SIG-M5 (cell line): Measurements from ENCODE around the gene ST3GAL5.
"Not testable (repeated sequence)": the region's sequence is repeated elsewhere in the genome, so short reads cannot be mapped to it uniquely, and the experiment has no call there.

Source experiments
- DNase-seq: peaks from one replicate; lab custom pipeline; 2025; lab: John Stamatoyannopoulos, UW

The ST3GAL5 gene

DNA sequence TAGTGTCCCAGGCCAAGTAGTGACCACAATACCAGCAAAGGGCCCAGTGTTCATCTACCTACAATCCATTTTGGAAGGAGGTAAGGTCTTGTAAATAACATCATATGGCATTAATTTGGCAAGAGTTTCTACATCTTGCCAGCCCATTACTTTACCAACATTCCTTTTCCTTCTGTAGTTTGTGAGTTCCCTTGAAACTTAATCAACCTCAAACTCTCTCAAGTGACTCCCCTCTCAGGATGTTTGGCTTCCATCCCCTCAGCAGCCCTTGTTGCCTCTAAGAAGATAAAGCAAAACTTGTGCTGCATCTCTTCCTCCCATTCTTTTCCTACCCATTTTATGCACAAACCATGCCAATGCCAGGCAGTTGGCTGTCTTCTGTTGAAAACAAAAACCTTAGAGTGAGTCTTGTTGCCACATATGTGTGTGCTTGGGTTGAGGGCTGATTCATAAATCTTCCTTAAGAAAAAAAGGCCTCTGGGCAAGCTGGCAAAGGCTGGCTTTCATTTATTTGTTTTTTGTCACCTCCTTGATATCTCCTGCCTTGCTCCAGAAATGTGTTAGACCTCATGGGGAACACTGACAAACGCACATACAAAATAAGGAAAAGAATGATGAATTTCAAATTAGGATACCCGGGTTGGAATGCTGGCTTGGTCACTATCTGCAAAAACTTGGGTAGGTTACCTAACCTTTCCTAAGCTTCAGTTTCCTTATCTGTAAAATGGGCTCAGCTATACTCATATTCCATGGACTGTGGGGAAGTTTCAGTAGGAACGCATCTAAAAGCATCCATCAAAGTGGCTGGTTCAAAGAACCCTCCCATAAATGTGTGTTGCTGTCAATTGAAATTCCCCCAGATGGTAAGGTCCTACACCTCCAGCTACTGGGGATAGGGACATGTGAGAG is 29.4 kb upstream of the ST3GAL5 start:
- DNase-seq: no peak

DNA sequence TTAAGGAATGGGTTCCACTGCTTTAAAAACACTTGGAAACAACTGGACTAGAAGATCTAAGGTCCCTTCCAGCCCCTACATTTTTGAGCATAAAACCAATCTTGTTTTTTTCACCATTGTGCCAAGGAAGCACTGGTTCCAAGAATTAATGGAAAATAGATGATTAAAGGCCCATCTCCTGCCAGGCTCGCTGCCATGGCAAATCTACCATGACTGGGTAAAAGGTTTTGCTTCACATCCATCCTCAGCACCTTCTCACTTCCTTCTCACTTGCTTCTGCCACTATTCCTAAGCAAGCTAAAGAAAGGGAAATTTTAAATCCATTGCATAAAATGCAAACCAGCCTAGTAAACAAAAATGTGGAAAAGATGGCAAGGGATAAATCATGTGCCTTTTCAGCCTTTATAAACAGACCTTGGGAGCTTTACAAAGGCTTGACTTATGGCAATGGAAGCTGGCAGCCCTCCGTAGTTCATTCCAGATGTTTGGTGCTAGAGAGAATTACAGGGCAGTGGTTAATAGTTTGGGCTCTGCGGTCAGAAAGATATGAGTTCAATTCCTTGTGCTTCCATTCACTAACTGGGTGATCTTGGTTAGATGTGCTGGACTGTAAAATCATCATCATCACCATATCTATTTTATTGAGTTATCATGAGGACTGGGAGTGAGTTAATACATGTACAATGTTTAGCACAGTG is 27.0 kb upstream of the ST3GAL5 start:
- no peak for DNase-seq

DNA sequence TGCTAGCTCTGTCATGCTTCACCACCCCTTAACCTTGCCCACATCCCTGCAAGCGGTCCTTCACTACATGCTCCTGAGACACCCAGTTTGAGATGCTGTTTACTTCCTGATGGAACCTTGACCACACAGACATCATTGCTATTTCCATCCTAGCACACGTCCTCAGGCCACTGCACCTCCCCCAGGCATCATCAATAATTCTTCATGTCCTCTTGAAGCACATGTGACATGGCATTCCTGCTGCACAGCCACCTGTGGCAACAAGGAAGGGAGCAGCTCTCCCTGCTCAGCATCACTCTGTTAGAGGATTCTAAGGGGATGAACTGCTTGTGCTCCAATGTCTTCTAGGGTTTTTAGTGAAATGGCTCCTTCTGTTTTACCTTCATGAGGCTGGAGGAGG is 26.1 kb upstream of the ST3GAL5 start:
- no peak for DNase-seq

DNA sequence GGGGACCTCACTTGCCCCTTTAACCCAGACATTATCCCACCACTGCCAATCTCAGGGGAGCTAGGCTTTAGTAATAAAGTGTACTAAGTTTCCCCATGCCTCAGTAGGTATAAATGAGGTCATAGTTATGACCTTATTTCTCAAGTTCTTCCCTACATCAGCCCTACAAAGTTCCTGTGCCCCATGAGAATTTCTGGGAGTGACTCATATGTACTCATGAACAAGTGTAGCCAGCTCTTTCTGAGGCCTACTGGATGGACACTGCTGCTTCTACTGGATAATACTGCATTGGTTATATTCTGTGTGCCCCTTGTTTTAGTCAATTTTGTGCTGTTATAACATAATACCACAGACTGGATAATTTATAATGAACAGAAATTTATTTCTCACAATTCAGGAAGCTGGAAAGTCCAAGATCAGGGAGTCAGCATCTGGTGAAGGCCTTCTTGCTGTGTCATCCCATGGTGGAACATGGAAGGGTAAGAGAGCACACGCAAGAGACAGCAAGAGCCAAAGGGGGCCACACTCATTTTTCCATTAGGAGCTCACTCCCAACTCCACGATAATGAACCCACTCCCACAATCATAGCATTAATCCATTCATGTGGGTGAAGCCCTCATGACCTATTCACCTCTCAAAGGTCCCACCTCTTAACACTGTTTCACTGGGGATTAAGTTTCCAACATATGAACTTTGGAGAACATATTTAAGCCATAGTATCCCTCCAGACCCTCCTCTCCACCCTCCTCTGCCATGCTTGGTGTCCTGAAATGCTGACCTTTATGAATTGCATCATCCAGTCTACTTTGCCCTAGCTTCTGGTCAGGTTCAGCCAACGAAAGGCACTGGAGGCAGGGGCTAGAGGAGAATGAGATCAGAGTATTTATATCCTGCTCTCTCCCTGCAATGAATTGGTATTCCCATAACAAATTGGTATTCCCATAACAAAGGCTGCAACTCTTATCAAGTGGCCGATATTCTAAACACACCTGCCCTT is 25.4 kb upstream of the ST3GAL5 start:
- DNase-seq: no peak

DNA sequence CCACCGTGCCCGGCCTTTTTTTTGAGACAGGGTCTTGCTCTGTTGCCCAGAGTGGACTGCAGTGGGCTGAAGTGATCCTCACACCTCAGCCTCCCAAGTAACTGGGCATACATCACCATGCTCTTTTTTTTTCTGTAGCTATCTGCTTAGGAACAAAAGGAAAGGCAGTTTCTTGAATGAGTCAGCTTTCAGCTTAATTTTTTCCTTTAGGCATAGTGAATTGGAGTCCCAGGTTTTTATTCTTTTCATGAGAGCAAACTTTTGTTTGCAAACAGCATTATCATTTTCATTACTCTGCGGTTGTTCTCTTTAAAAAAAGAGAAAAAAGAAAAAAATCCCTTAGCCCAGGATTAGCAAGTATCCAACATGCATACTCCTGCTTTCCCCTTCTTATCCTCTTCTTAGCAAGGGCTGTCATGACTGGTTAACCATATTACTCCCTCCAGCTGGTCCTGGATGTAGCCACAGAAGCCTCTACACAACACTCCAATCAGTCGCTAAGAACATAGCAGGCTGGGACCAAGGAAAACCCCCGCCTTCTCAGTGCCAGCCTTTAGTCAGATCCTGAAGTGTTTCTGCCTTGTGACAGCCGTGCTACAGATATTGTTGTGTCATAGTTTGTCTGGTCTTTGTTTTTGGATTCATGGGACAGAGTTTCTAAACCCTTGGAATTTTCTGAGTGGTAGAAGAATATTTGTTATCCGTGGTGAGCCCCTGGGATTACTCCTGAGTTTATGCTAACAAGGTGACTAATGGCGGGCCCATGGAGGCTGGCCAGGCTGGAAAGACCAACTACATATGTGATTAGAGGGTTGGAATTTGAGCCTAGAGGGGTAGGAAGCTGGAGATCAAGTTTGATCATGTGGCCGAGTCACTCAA is 23.3 kb upstream of the ST3GAL5 start:
- DNase-seq: no peak

DNA sequence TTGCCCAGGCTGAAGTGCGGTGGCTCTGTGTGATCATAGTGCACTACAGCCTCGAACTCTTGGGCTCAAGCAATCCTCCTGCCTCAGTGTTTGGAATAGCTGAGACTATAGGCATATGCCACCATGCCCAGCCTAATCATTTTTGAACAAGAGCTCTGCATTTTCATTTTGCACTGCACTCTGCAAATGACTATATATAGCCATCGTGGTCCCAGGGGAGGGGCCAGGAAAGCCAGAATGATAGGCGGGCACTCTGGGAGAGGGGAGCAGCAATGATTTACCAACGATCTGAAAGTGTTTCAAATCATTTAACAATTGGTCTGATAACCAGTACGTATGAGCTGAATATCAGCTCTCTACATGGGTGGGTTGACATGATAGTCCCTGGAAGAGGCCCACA is 22.3 kb upstream of the ST3GAL5 start:
- DNase-seq: no peak

DNA sequence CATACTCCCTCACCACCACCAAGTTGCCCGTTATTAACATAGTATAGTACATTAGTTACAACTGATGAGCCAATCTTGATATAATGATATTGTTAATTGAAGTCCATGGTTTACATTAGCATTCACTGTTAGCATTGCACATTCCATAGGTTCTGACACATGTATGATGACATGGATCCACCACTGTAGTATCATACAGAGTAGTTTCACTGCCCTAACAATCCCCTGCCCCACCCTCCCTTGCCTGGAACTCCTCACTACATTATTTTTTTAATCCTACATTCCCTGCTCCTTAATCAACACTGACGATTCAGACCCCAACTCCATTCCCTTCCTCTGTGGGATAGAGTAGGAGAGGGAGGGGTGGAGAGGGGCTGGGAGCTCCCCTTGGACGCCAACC is 20.2 kb upstream of the ST3GAL5 start:
- no peak for DNase-seq

DNA sequence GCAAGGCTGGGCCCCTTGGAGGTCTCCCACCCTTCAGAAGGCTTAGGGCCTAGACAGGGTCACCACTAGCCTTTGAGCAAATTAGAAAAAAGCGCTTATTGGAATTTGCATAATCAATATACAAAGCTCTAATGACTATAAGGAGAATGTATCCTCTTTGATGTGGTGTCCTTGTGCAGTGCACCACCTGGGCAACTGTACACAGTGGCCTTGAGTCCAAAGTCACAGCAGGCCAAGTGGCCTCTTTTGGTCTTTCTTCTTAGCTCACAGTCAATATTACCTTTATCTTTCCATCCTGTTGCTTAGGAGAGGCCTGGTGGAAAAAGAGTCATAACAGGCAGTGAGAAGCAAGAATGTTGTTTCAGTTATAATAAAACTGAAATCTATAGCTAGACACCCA is 19.7 kb upstream of the ST3GAL5 start:
- DNase-seq: no peak

DNA sequence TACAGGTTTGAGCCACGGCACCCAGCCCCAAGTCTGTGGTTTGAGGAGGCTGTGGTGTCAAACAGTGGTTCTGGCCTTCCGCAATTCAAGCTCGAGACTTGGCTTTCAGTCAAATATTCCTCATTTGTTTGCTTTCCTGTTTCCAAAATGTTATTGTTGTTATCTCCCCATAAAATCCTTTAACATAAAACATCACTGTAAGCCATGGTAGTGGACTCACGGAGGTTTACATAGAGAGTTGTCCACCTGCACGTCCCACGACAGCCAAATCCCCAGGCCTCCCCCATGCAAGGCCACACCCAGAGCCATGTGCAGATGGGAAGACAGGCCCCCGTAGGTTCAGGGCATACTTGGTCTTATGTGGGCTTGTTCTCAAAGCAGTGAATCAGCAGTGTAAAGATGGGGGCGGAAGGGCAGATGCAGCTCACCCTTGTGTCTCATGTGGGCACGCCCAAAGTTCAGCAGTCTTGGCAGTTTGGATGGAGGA is 18.9 kb upstream of the ST3GAL5 start:
- no peak for DNase-seq

DNA sequence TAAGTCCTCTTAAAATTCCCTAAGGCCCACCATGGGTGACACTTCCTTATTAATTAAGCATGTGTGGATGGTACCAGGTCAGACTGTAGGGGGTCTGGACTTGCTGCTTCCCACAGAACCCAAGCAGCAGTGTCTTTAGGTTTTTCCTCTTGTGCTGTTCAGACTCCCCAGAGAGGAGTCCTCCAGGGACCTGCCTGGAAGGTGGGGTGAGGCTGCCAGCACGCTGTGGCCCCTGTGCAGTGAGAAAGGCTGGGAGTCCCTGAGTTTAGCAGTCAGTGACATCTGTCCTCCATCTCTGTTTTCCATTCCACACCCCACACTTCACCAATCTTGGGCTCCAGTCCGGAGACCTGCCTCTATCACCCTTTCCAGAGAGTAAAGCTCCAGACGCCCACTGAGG is 18.0 kb upstream of the ST3GAL5 start:
- no peak for DNase-seq

DNA sequence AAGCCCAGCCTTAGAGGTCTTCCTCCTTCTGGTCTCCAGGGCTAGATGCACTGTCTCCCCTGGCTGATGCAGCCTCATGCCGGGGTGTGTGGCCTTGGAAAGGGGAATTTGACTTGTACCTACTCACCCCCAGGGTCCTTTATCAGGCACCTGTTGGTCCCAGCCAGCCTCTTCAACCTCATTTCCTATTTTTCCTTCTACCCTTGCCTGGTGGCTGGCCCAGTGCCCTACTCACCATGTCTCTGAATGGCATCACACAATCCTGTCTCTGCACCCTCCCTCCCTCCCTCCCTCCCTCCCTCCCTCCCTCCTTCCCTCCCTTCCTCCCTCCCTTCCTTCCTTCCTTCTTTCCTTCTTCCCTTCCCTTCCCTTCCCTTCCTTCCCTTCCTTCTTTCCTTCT is 17.1 kb upstream of the ST3GAL5 start:
- DNase-seq: no peak

DNA sequence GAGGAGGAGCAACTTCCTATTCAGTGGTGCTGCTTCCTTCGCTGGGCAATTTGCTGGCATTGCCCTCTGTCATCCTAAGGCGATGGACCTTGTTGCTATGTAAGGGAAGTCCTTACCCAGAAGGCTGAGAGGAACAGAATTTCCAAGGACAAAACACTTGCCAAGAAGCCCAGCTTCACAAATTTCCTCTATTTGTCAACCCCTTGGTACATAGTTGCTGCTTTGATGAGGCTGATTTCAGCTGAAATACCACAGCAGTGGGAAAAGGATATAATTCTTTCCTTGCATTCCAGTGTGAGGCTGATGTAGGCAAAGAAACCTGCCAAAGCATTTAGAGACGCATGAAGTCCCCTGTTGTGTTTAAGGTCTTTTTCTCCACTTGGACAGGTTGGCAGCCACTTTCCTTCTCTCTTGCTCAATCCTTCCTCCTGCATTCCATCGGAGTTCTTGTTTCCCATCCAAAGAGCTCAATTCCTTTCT is 16.4 kb upstream of the ST3GAL5 start:
- no peak for DNase-seq

DNA sequence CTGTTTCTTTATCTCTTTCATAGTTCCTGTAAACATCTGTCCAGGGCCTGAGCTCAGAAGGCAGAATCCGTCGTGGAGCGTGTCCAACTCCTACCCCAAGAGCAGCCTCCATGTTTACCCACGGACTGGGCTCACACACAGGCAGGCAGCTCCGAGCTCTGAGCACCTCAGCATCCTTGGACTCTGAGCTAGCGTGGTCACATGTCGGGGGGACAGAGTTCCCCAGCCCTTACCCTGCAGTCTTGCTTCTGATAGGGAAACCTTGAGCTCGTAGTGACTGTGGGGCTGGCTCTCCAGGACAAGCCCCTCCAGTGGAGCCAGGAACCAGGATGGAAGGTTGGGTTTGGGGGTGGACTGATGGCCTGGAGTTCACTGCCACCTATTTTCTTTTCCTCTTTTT is 15.1 kb upstream of the ST3GAL5 start:
- DNase-seq: no peak

DNA sequence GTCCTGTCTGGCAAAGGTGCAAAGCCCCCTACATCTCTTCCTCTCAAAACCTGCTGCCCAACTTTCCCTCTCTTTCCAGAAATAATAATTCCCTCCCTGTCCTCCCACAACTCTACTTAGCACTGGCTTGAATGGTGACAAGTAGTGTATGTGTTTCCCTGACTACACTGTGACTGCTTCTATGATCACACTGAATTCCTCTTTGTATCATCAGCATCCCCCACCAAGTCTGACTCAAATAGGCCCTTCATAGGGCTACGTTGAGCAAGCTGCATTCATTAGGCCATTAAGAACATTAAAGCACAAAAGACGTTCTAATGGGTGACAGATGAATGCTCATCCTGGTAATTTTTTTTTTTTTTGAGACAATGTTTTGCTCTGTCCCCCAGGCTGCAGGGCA is 13.7 kb upstream of the ST3GAL5 start:
- DNase-seq: no peak

DNA sequence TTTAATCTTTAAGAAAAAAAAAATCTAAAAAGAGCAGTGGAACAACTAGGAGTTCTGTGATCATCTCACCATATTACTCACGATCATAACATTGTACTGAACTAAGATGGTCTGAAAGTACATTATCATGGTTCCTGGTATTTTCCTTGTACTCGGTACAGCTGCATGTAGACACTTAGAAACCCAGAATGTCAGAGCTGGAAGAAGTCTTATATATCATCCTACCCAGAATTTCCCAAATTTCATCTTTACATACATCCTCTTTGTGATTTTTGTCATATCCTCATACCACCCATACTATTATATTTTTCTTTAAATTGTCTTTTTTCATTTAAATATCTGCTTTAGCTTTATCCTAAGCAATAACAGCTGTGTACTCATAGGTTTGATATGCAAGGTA is 12.4 kb upstream of the ST3GAL5 start:
- no peak for DNase-seq

DNA sequence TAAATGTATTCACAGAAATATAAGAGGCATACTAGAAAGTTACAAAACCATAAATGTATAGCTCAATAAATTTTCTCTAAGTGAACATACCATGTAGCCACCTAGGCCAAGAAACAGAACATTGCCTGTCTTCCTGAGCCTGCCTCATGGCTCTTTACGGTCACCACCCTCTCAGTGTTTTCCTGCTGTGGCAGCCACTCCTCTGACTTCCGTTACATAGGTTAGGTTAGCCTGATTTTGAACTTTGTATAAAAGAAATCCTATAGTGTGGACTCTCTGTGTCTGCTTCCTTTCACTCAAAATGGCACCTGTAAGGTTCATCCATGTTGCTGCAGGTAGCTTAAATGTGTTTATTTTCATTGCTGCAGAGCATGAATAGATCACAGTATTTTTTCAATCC is 11.6 kb upstream of the ST3GAL5 start:
- DNase-seq: no peak

DNA sequence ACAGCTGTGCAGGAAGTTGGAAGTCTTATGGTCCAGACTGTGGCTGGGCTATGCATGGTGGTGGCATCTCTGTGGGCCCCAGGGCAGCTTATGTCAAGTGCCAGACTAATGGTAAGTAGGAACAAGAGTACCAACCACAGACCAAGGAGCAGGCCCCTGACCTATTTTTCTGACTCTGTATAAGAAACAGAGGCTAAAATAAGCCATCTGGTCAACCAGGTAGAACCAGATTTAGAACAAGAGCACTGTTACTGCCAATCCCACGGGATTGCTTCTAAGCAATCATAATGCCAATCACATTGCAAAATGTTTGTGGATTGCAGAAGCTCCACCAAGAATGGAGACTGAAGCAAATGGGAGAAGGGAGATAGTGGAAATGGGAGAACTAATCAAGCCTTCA is 11.1 kb upstream of the ST3GAL5 start:
- no peak for DNase-seq

DNA sequence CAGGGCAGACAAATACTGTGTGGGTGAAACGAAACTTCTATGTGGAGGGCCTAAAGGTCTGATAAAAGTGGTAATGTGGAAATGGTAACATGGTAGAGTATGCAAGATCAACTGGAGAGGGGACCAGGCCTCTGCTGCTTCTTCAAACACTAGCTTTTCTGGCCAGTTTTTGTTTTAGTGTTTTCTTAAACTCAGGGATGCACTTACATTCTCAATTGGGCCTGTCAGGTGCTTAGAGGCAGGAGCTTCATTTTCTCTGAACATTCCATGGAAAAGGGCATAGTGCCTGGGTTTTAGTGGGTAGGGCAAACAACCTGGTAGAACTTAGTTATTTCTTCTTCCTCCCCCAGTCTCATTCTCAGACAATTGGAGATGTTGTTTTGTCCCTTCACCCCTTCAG is 10.5 kb upstream of the ST3GAL5 start:
- DNase-seq: no peak

DNA sequence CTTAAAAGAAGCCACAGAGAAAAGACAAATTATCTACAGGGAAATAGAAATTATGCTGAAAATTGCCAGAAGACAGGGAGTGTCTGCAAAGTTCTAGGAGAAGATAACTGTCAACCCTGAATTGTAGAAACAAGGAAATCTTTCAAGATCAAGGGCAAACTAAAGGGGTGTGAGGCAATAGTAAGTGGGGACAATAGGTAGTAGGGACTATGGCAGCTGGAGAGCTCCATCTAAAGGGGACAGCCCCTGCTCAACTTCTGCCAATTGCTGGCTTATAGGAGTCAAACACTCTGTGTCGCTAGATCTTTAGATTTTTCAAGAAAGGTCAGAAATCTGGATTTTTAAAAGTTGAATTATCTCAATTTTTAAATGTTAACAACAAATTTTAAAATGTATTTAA is 10.1 kb upstream of the ST3GAL5 start:
- DNase-seq: no peak

DNA sequence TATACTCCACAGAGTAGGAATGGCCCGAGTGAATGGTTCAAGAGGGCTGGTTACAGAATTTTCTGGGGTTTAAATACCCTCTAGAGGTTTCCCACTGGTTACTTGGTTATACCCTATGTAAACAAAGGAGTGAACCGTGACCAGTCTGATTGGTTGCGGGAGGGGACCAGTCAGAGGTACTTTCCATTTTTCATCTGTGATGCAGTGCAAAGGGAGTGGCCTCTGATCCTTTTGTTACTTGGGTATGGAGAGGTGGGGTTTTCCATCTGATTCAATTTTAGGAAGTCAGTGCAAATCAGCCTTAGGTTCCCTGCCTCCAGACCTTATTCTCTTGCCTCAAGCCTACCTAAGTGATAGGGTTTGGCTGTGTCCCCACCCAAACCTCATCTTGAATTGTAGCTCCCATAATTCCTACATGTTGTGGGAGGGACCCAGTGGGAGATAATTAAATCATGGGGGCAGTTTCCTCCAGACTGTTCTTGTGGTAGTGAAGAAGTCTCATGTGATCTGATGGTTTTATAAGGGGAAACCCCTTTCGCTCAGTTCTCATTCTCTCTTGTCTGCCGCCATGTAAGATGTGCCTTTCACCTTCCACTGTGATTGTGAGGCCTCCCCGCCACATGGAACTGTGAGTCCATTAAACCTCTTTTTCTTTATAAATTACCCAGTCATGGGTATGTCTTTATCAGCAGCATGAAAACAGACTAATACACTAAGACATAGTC is 5.9 kb upstream of the ST3GAL5 start:
- DNase-seq: not testable (repeated sequence)
